Measurements from ENCODE around the gene PACSIN2. TPM values are rescaled to one million over a fixed set of nuclear protein-coding genes. Genes with fewer than 3 reads are reported as not detected.

PACSIN2 gene
- total RNA-seq, 1 experiment from 2014 or later = 60.2 TPM

DNA sequence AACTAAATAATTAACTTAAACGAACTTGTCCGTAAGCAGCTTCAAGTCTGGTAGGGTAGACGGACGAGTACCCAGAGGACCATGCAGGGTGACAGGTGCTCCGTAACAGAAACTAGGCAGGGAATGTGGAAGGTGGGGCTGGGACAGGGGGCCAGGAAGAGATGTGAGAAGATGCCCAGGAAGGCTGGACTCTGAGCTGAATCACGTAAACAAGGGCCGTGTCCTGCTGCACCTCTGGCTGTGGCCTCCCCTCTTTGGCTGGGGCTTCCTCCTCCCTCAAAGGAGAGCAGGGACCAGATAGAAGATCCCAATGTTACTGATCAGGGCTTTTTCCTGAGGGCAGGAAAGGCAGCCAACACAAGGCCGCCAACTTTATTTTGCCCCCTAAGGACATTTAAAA is 47.9 kb downstream of the PACSIN2 start:
- H3K27ac ChIP-seq (ENCODE audit: low read length) = no peak overlapping the region
- ATAC-seq = no peak
- in situ Hi-C loops (cut with HindIII; ENCODE audit: low pct_unique_long_range_greater_than_20kb, low sequenced_read_pairs) = no loop called here

DNA sequence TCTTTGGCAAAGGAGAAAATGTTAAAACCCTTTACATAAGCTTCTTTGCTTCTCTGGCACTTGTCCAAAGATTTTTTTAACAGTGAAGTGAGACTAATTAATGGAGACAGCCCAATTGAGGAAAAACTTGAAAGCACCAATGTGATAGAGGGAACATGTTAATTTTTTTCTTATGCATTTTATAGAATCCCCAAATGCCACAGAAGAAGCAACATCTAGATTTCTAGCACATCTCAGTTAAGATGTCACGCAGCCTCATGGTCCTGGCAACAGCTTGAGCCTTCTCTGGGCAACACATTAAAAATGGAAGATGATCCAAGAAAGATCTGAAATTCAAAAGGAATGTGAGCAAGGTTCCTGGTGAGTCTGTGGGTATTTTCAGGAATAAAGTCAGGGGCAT is 48.5 kb downstream of the PACSIN2 start:
- no peak for DNase-seq (ENCODE audit: low read depth, low spot score)
- Histone ChIP-seq H3K27ac (ENCODE audit: low read length) (no peak overlapping the region), H3K4me3 (ENCODE audit: low read depth in 2 of 2, low read length in 2 of 2) (no peak overlapping the region), H3K27me3 (ENCODE audit: control insufficient read depth, insufficient read depth, low read length) (no peaks in the 10 kb centered on the region), H3K36me3 (ENCODE audit: control insufficient read depth, insufficient read depth, low read length) (no peaks in the 10 kb centered on the region), H3K4me1 (ENCODE audit: control insufficient read depth, insufficient read depth, low read length) (peaks cover 18% of the 10 kb centered on the region), H3K9me3 (ENCODE audit: control insufficient read depth, insufficient read depth, low read depth, low read length) (no peaks in the 10 kb centered on the region)
- intact Hi-C loops (cut with micrococcal nuclease; ENCODE audit: unreplicated experiment) = no loop called here
- TF ChIP-seq POLR2AphosphoS5 (IDR thresholded peaks at IDR 0.05; ENCODE audit: low read depth, low read length) = no peak
- TF ChIP-seq, protein P1, sequence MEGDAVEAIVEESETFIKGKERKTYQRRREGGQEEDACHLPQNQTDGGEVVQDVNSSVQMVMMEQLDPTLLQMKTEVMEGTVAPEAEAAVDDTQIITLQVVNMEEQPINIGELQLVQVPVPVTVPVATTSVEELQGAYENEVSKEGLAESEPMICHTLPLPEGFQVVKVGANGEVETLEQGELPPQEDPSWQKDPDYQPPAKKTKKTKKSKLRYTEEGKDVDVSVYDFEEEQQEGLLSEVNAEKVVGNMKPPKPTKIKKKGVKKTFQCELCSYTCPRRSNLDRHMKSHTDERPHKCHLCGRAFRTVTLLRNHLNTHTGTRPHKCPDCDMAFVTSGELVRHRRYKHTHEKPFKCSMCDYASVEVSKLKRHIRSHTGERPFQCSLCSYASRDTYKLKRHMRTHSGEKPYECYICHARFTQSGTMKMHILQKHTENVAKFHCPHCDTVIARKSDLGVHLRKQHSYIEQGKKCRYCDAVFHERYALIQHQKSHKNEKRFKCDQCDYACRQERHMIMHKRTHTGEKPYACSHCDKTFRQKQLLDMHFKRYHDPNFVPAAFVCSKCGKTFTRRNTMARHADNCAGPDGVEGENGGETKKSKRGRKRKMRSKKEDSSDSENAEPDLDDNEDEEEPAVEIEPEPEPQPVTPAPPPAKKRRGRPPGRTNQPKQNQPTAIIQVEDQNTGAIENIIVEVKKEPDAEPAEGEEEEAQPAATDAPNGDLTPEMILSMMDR (IDR thresholded peaks at IDR 0.05) = no peak
- TF ChIP-seq, protein P2, sequence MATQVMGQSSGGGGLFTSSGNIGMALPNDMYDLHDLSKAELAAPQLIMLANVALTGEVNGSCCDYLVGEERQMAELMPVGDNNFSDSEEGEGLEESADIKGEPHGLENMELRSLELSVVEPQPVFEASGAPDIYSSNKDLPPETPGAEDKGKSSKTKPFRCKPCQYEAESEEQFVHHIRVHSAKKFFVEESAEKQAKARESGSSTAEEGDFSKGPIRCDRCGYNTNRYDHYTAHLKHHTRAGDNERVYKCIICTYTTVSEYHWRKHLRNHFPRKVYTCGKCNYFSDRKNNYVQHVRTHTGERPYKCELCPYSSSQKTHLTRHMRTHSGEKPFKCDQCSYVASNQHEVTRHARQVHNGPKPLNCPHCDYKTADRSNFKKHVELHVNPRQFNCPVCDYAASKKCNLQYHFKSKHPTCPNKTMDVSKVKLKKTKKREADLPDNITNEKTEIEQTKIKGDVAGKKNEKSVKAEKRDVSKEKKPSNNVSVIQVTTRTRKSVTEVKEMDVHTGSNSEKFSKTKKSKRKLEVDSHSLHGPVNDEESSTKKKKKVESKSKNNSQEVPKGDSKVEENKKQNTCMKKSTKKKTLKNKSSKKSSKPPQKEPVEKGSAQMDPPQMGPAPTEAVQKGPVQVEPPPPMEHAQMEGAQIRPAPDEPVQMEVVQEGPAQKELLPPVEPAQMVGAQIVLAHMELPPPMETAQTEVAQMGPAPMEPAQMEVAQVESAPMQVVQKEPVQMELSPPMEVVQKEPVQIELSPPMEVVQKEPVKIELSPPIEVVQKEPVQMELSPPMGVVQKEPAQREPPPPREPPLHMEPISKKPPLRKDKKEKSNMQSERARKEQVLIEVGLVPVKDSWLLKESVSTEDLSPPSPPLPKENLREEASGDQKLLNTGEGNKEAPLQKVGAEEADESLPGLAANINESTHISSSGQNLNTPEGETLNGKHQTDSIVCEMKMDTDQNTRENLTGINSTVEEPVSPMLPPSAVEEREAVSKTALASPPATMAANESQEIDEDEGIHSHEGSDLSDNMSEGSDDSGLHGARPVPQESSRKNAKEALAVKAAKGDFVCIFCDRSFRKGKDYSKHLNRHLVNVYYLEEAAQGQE (IDR thresholded peaks at IDR 0.05; ENCODE audit: insufficient read depth in 1 of 2, low read depth in 2 of 2, low read length in 1 of 2) = no peak
- TF ChIP-seq TCF7L2 (IDR thresholded peaks at IDR 0.05; ENCODE audit: low read depth, low read length) = no peak
- no peak for TF ChIP-seq SIN3A (IDR thresholded peaks at IDR 0.05; ENCODE audit: borderline replicate concordance, insufficient read depth, low read depth, low read length)
- CTCF ChIA-PET = interaction anchor here (0.7 kb wide), 1 partner anchor 41 kb away, joined by 3 read pairs; no protein-coding TSS in a partner anchor
- no peak for ATAC-seq
- POLR2A ChIA-PET = no interaction called here
- in situ Hi-C loops (cut with HindIII; ENCODE audit: low pct_unique_long_range_greater_than_20kb, low sequenced_read_pairs) = no loop called here
- BruUV-seq (replicated peaks) = no TSS peak

More for the DNA sequence above, 47.9 kb downstream of the PACSIN2 start:
- Histone ChIP-seq H3K36me3 (ENCODE audit: control insufficient read depth, insufficient read depth, low read length) (no peaks in the 10 kb centered on the region), H3K4me1 (ENCODE audit: control insufficient read depth, insufficient read depth, low read length) (peaks cover 13% of the 10 kb centered on the region), H3K9me3 (ENCODE audit: control insufficient read depth, insufficient read depth, low read depth, low read length) (no peaks in the 10 kb centered on the region), H3K4me3 (ENCODE audit: low read depth in 2 of 2, low read length in 2 of 2) (no peak overlapping the region), H3K27me3 (ENCODE audit: control insufficient read depth, insufficient read depth, low read length) (no peaks in the 10 kb centered on the region)
- intact Hi-C loops (cut with micrococcal nuclease; ENCODE audit: unreplicated experiment) = no loop called here
- TF ChIP-seq, protein P2 (IDR thresholded peaks at IDR 0.05; ENCODE audit: insufficient read depth in 1 of 2, low read depth in 2 of 2, low read length in 1 of 2) = no peak
- no peak for TF ChIP-seq POLR2AphosphoS5 (IDR thresholded peaks at IDR 0.05; ENCODE audit: low read depth, low read length)
- no peak for TF ChIP-seq TCF7L2 (IDR thresholded peaks at IDR 0.05; ENCODE audit: low read depth, low read length)
- TF ChIP-seq SIN3A (IDR thresholded peaks at IDR 0.05; ENCODE audit: borderline replicate concordance, insufficient read depth, low read depth, low read length) = no peak
- TF ChIP-seq, protein P1 (IDR thresholded peaks at IDR 0.05) = no peak
- ChIA-PET POLR2A (no interaction called here), CTCF (no interaction called here)
- DNase-seq (ENCODE audit: low read depth, low spot score) = no peak
- no TSS peak for BruUV-seq (replicated peaks)
